Measurements from ENCODE around the gene RAN.
"Not testable (repeated sequence)": the region's sequence is repeated elsewhere in the genome, so short reads cannot be mapped to it uniquely, and the experiment has no call there.

The RAN gene

DNA sequence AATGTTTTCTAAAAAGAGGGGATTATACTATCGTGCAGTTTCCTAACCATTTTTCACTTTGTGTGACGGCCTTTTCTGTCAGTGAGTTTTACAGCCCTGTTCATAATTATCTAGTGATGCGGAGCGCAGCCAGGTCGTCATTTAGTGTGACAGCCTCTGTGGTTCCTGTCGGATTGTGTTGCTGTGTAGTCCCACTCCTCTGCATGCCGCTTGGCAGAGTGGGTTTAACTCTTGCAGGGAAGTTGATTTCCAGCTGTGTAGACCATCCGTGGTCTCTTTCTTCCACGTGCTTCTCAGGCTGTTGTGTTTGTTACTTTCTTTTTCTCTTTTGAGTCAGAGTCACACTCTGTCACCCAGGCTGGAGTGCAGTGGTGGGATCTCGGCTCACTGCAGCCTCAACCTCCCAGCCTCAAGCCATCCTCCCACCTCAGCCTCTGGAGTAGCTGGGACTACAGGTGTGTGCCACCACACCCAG lies 8.6 kb downstream of the RAN start:
- Histone ChIP-seq H3K27me3 (ENCODE audit: insufficient read depth, low read length) (no peaks in the 10 kb centered on the region), H3K9me3 (ENCODE audit: insufficient read depth, low read depth, low read length) (no peaks in the 10 kb centered on the region), H3K36me3 (ENCODE audit: insufficient read depth, low read length) (peaks cover 21% of the 10 kb centered on the region), H3K4me1 (ENCODE audit: insufficient read depth, low read length) (no peaks in the 10 kb centered on the region), H3K4me3 (ENCODE audit: low read length) (no peak overlapping the region), H3K9ac (ENCODE audit: low read depth, low read length) (no peak overlapping the region), H3K27ac (ENCODE audit: low read depth, low read length) (no peak overlapping the region)
- WGBS, result 68% methylated on average over 10 of the region's 10 CpGs

DNA sequence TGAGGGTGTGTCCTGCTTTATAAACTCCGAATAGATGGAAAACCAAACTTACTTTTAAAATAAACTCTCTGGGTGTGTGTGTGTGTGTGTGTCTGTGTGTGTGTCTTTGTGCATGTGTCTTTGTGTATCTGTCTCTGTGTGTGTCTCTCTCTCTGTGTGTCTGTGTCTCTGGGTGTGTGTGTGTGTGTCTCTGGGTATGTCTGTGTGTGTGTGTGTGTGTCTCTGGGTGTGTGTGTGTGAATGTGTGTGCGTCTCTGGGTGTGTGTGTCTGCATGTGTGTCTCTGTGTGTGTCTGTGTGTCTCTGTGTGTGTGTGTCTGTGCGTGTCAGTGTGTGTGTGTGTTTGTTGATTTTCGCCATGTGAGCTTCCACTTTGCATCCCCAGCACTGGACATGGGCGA lies 9.2 kb downstream of the RAN start:
- 96% methylated on average over 4 of the region's 5 CpGs for WGBS
- Histone ChIP-seq H3K36me3 (ENCODE audit: insufficient read depth, low read length) (peaks cover 15% of the 10 kb centered on the region), H3K27ac (ENCODE audit: low read depth, low read length) (no peak overlapping the region)

DNA sequence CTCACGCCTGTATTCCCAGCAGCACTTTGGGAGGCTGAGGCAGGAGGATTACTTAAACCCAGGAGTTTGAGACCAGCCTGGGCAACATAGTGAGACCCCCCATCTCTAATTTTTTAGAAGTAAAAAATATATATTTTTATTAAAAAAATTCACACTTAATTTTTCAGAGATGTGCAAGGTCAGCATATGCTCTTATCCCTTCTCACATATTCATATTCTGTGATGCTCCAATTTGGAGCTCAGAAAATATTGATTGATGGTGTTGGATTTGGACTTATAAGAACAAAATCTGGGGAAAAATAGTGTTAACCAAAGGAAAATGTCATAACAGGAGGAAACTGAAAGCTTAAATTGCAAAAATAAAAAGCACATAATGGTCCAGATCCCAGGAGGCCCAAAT lies 9.7 kb downstream of the RAN start:
- Histone ChIP-seq H3K27me3 (ENCODE audit: insufficient read depth, low read length) (no peaks in the 10 kb centered on the region), H3K27ac (ENCODE audit: low read depth, low read length) (no peak overlapping the region), H3K4me3 (ENCODE audit: low read length) (no peak overlapping the region), H3K36me3 (ENCODE audit: insufficient read depth, low read length) (peaks cover 10% of the 10 kb centered on the region), H3K4me1 (ENCODE audit: insufficient read depth, low read length) (no peaks in the 10 kb centered on the region), H3K9ac (ENCODE audit: low read depth, low read length) (no peak overlapping the region), H3K9me3 (ENCODE audit: insufficient read depth, low read depth, low read length) (no peaks in the 10 kb centered on the region)
- WGBS, result 94% methylated on average over 1 of the region's 1 CpG

More for the DNA sequence above, 9.2 kb downstream of the RAN start:
- Histone ChIP-seq H3K4me3 (ENCODE audit: low read length) (no peak overlapping the region), H3K9me3 (ENCODE audit: insufficient read depth, low read depth, low read length) (no peaks in the 10 kb centered on the region), H3K27me3 (ENCODE audit: insufficient read depth, low read length) (no peaks in the 10 kb centered on the region), H3K9ac (ENCODE audit: low read depth, low read length) (no peak overlapping the region), H3K4me1 (ENCODE audit: insufficient read depth, low read length) (no peaks in the 10 kb centered on the region)

GRCh38 chr12:130887190-130887589 lies 15.3 kb downstream of the RAN start:
- H3K9ac ChIP-seq (ENCODE audit: low read depth, low read length); H3K9me3 ChIP-seq (ENCODE audit: insufficient read depth, low read depth, low read length); H3K27me3 ChIP-seq (ENCODE audit: insufficient read depth, low read length); H3K4me3 ChIP-seq (ENCODE audit: low read length); H3K4me1 ChIP-seq (ENCODE audit: insufficient read depth, low read length); H3K36me3 ChIP-seq (ENCODE audit: insufficient read depth, low read length); H3K27ac ChIP-seq (ENCODE audit: low read depth, low read length): not testable (repeated sequence)
- 94% methylated on average over 6 of the region's 17 CpGs for WGBS

DNA sequence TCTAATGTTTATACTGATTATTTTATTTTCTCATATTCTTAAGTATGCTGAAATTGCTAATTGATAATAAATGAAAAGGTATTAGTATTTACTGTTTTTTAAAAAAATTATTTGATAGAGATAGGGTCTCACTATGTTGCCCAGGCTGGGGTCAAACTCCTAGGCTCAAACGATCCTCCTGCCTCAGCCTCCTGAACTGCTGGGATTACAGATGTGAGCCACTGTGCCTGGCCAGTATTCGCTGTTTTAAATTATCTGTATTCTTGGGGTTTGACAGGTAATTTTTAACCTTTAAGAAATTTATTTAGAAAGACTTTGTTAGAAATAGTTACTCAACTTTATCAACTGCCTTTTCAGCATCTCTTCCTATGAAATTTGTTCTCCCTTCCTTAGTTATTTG lies 32.2 kb downstream of the RAN start:
- no peaks in the 10 kb centered on the region for H3K27me3 ChIP-seq (ENCODE audit: insufficient read depth, low read length)
- H3K36me3 ChIP-seq (ENCODE audit: insufficient read depth, low read length), result no peaks in the 10 kb centered on the region
- H3K9me3 ChIP-seq (ENCODE audit: insufficient read depth, low read depth, low read length), result 0 out of 2 replicates have a peak, but pooled peaks cover 4% of the 10 kb centered on the region
- WGBS, result 98% methylated on average over 2 of the region's 2 CpGs
- H3K4me3 ChIP-seq (ENCODE audit: low read length), result no peak overlapping the region
- no peak overlapping the region for H3K9ac ChIP-seq (ENCODE audit: low read depth, low read length)
- H3K4me1 ChIP-seq (ENCODE audit: insufficient read depth, low read length), result no peaks in the 10 kb centered on the region
- H3K27ac ChIP-seq (ENCODE audit: low read depth, low read length), result no peak overlapping the region

DNA sequence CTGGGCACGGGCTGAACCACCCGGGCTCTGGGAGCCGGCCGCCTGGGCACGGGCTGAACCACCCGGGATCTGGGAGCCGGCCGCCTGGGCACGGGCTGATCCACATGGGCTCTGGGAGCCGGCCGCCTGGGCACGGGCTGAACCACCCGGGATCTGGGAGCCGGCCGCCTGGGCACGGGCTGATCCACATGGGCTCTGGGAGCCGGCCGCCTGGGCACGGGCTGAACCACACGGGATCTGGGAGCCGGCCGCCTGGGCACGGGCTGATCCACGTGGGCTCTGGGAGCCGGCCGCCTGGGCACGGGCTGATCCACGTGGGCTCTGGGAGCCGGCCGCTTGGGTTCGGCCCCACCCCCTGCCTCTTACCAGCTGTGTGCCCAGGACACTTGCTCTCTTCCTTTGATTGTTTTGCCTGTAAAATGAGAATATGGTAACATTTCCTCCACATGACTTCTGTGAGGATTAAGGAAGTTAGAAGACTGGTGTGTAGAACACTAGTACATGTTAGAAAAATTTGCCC lies 33.1 kb downstream of the RAN start:
- not testable (repeated sequence) for H3K9me3 ChIP-seq (ENCODE audit: insufficient read depth, low read depth, low read length); H3K27me3 ChIP-seq (ENCODE audit: insufficient read depth, low read length)

GRCh38 chr12:130909111-130909510 lies 37.2 kb downstream of the RAN start:
- Histone ChIP-seq H3K9me3 (ENCODE audit: insufficient read depth, low read depth, low read length) (peaks cover 24% of the 10 kb centered on the region), H3K27me3 (ENCODE audit: insufficient read depth, low read length) (no peaks in the 10 kb centered on the region), H3K4me1 (ENCODE audit: insufficient read depth, low read length) (no peaks in the 10 kb centered on the region), H3K36me3 (ENCODE audit: insufficient read depth, low read length) (no peaks in the 10 kb centered on the region), H3K4me3 (ENCODE audit: low read length) (no peak overlapping the region), H3K9ac (ENCODE audit: low read depth, low read length) (no peak overlapping the region), H3K27ac (ENCODE audit: low read depth, low read length) (no peak overlapping the region)
- 91% methylated on average over 4 of the region's 4 CpGs for WGBS

More for the DNA sequence above, 33.1 kb downstream of the RAN start:
- not testable (repeated sequence) for H3K4me3 ChIP-seq (ENCODE audit: low read length); H3K4me1 ChIP-seq (ENCODE audit: insufficient read depth, low read length); H3K36me3 ChIP-seq (ENCODE audit: insufficient read depth, low read length); H3K9ac ChIP-seq (ENCODE audit: low read depth, low read length); H3K27ac ChIP-seq (ENCODE audit: low read depth, low read length)
- 94% methylated on average over 31 of the region's 31 CpGs for WGBS

- H3K9me3 ChIP-seq (ENCODE audit: insufficient read depth, low read depth, low read length), result peaks cover 24% of the 10 kb centered on the region
- WGBS, result 0% methylated on average over 1 of the region's 1 CpG
- H3K36me3 ChIP-seq (ENCODE audit: insufficient read depth, low read length), result no peaks in the 10 kb centered on the region
- no peak overlapping the region for H3K27ac ChIP-seq (ENCODE audit: low read depth, low read length)
- H3K27me3 ChIP-seq (ENCODE audit: insufficient read depth, low read length), result no peaks in the 10 kb centered on the region
- no peak overlapping the region for H3K4me3 ChIP-seq (ENCODE audit: low read length)
- no peak overlapping the region for H3K9ac ChIP-seq (ENCODE audit: low read depth, low read length)
- H3K4me1 ChIP-seq (ENCODE audit: insufficient read depth, low read length), result no peaks in the 10 kb centered on the region
Observed at GRCh38 chr12:130911193-130911592, 39.3 kb downstream of the RAN start.

DNA sequence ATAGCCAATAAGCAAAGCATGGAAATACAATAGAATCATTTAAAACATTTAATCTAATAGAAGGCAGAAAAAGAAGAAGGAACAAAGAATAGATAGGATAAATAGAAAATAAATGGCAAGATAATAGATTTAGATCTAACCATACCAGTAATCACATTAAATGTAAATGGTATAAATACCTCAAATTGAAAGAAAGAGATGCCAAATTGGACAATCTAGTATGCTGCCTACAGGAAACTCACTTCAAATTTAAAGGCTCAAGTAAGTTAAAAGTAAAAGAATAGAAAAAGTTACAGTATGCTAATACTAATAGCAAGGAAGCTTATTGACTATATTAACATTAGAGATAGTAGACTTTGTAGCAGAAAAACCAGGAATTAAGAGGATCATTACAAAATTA lies 40.1 kb downstream of the RAN start:
- no peak overlapping the region for H3K4me3 ChIP-seq (ENCODE audit: low read length)
- no peaks in the 10 kb centered on the region for H3K4me1 ChIP-seq (ENCODE audit: insufficient read depth, low read length)
- H3K27ac ChIP-seq (ENCODE audit: low read depth, low read length), result no peak overlapping the region
- no peak overlapping the region for H3K9ac ChIP-seq (ENCODE audit: low read depth, low read length)
- H3K9me3 ChIP-seq (ENCODE audit: insufficient read depth, low read depth, low read length), result peaks cover 24% of the 10 kb centered on the region
- H3K36me3 ChIP-seq (ENCODE audit: insufficient read depth, low read length), result no peaks in the 10 kb centered on the region
- H3K27me3 ChIP-seq (ENCODE audit: insufficient read depth, low read length), result peaks cover 7% of the 10 kb centered on the region; the same call in 1 of the 2 replicates

- WGBS, result 40% methylated on average over 36 of the region's 37 CpGs
- no peaks in the 10 kb centered on the region for H3K4me1 ChIP-seq (ENCODE audit: insufficient read depth, low read length)
- H3K27me3 ChIP-seq (ENCODE audit: insufficient read depth, low read length), result peaks cover 7% of the 10 kb centered on the region; the same call in 1 of the 2 replicates
- H3K27ac ChIP-seq (ENCODE audit: low read depth, low read length), result no peak overlapping the region
- peaks cover 11% of the 10 kb centered on the region; the same call in 1 of the 2 replicates for H3K9me3 ChIP-seq (ENCODE audit: insufficient read depth, low read depth, low read length)
- no peak overlapping the region for H3K4me3 ChIP-seq (ENCODE audit: low read length)
- H3K9ac ChIP-seq (ENCODE audit: low read depth, low read length), result no peak overlapping the region
- no peaks in the 10 kb centered on the region for H3K36me3 ChIP-seq (ENCODE audit: insufficient read depth, low read length)
Observed at GRCh38 chr12:130916241-130916911, 44.5 kb downstream of the RAN start.

- H3K27me3 ChIP-seq (ENCODE audit: insufficient read depth, low read length), result peaks cover 7% of the 10 kb centered on the region; the same call in 1 of the 2 replicates
- no peak overlapping the region for H3K27ac ChIP-seq (ENCODE audit: low read depth, low read length)
- WGBS, result 95% methylated on average over 13 of the region's 13 CpGs
- no peaks in the 10 kb centered on the region for H3K4me1 ChIP-seq (ENCODE audit: insufficient read depth, low read length)
- H3K4me3 ChIP-seq (ENCODE audit: low read length), result no peak overlapping the region
- no peaks in the 10 kb centered on the region for H3K36me3 ChIP-seq (ENCODE audit: insufficient read depth, low read length)
- H3K9me3 ChIP-seq (ENCODE audit: insufficient read depth, low read depth, low read length), result no peaks in the 10 kb centered on the region
- H3K9ac ChIP-seq (ENCODE audit: low read depth, low read length), result no peak overlapping the region
Observed at GRCh38 chr12:130917607-130918006, 45.7 kb downstream of the RAN start.
